SK-N-SH treated with all-trans-retinoic acid at 6 μM for 48 hours (cell line): ENCODE results near the gene AMPH.

Experiments
- ESRRG ChIP-seq: fragments of 250-450 bp; sonication (Bioruptor Pico); IDR thresholded peaks from 2 replicates; pipeline ENCODE4 v1.6.1; 2021; ENCODE audit warnings: mild to moderate bottlenecking
- ZFP3 ChIP-seq: fragments of 250-450 bp; sonication (Bioruptor Pico); IDR thresholded peaks from 2 replicates; pipeline ENCODE4 v1.5.0; 2020; ENCODE audit warnings: mild to moderate bottlenecking, moderate library complexity
- ZNF8 ChIP-seq: fragments of 450-650 bp; formaldehyde crosslinking; IDR thresholded peaks from 2 replicates; pipeline ENCODE4 v1.5.0; 2020; ENCODE audit warnings: mild to moderate bottlenecking, moderate library complexity
- TF ChIP-seq, protein P1 (sequence below): fragments of 250-450 bp; sonication (Bioruptor Pico); IDR thresholded peaks from 2 replicates; pipeline ENCODE4 v1.5.1; 2021; ENCODE audit warnings: mild to moderate bottlenecking, moderate library complexity

DNA sequence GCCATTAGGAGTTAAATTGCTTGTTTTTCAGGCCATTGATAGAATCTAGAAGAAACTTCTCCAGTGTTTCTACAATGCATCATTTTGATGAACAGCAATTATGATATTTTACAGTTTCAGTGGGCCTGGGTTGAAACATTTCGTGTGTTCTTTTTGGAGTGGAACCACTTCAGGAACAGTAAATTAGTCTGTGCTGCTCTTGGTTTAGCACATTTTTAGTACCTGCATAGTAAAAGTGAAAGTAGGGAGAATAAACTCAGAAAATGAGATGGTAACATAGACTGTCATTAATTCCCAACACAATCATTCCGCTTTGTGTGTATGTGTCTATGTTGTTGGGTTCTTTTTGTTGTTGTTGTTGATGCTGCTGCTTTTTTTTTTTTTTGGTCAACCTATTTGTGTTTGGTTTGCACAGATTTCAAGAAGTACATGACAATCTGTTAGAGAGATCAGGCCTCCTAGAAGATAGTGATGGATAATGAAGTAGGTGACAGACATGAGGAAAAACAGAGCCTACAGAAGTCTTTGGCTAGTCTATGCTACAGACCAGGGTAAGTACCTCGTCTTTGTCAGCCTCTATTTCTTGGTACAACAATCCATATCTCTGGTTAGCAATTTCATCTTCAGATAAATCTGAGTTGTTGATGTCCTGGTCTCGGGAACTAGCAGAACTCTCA, 203.8 kb downstream of the AMPH start:
- TF ChIP-seq ZFP3 = no peak
- no peak for TF ChIP-seq ZNF8 (CRISPR knock-in tag)
- TF ChIP-seq, protein P1, sequence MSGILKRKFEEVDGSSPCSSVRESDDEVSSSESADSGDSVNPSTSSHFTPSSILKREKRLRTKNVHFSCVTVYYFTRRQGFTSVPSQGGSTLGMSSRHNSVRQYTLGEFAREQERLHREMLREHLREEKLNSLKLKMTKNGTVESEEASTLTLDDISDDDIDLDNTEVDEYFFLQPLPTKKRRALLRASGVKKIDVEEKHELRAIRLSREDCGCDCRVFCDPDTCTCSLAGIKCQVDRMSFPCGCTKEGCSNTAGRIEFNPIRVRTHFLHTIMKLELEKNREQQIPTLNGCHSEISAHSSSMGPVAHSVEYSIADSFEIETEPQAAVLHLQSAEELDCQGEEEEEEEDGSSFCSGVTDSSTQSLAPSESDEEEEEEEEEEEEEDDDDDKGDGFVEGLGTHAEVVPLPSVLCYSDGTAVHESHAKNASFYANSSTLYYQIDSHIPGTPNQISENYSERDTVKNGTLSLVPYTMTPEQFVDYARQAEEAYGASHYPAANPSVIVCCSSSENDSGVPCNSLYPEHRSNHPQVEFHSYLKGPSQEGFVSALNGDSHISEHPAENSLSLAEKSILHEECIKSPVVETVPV (CRISPR knock-in tag) = no peak
- TF ChIP-seq ESRRG (CRISPR knock-in tag) = no peak
